Astrocyte (in vitro differentiated cells and primary cell): Measurements from ENCODE around the gene MAP4K4. TPM values are rescaled to one million over a fixed set of nuclear protein-coding genes. Genes with fewer than 3 reads are reported as not detected.

Experiments
- DNase-seq: peaks from one replicate; pipeline ENCODE4 v3.0.0-alpha.2; 2010; ENCODE audit warnings: low read depth
- FAIRE-seq: peaks from 2 replicates; lab custom pipeline; 2011; peaks lifted over from hg19 to GRCh38; lab: Jason Lieb, UNC
- H2AFZ ChIP-seq: 2 replicates; pipeline ENCODE4 v1.6.0; 2012; ENCODE audit warnings: low read depth, low read length, inconsistent platforms
- H3K27ac ChIP-seq: 2 replicates; pipeline ENCODE4 v1.5.1; 2011; ENCODE audit warnings: low read depth, low read length, inconsistent platforms
- H3K27me3 ChIP-seq: 2 replicates; pipeline ENCODE4 v1.6.0; 2011; ENCODE audit warnings: low read length, inconsistent platforms; ENCODE audit not compliant: insufficient read depth
- H3K36me3 ChIP-seq: 2 replicates; pipeline ENCODE4 v1.5.1; 2011; ENCODE audit warnings: low read length, inconsistent platforms; ENCODE audit not compliant: insufficient read depth
- H3K4me1 ChIP-seq: 2 replicates; pipeline ENCODE4 v1.5.1; 2011; ENCODE audit warnings: low read length, inconsistent platforms; ENCODE audit not compliant: insufficient read depth
- H3K4me2 ChIP-seq: 2 replicates; pipeline ENCODE4 v1.6.0; 2012; ENCODE audit warnings: low read length, inconsistent platforms
- H3K4me3 ChIP-seq: 2 replicates; pipeline ENCODE4 v1.5.1; 2011; ENCODE audit warnings: low read depth, mild to moderate bottlenecking, low read length, inconsistent platforms; ENCODE audit not compliant: insufficient read depth
- H3K79me2 ChIP-seq: 2 replicates; pipeline ENCODE4 v1.6.0; 2012; ENCODE audit warnings: mild to moderate bottlenecking, low read length, inconsistent platforms; ENCODE audit not compliant: insufficient read depth
- H3K9ac ChIP-seq: 2 replicates; pipeline ENCODE4 v1.6.0; 2012; ENCODE audit warnings: mild to moderate bottlenecking, low read length, inconsistent platforms
- H3K9me3 ChIP-seq: 2 replicates; pipeline ENCODE4 v1.5.1; 2012; ENCODE audit warnings: low read depth, mild to moderate bottlenecking, low read length, inconsistent platforms; ENCODE audit not compliant: insufficient read depth
- H4K20me1 ChIP-seq: 2 replicates; pipeline ENCODE4 v1.6.0; 2012; ENCODE audit warnings: low read length, inconsistent platforms; ENCODE audit not compliant: insufficient read depth
- H3K27ac Mint-ChIP-seq: one replicate; pipeline ENCODE4 v1.8.0; 2021; ENCODE audit warnings: mild to moderate bottlenecking, mixed read lengths; ENCODE audit not compliant: unreplicated experiment
- H3K27me3 Mint-ChIP-seq: one replicate; pipeline ENCODE4 v1.8.0; 2021; ENCODE audit warnings: low read depth, mixed read lengths; ENCODE audit not compliant: unreplicated experiment
- H3K36me3 Mint-ChIP-seq: one replicate; pipeline ENCODE4 v1.8.0; 2021; ENCODE audit warnings: low read depth, mixed read lengths; ENCODE audit not compliant: unreplicated experiment
- H3K4me1 Mint-ChIP-seq: one replicate; pipeline ENCODE4 v1.8.0; 2021; ENCODE audit warnings: low read depth, mixed read lengths; ENCODE audit not compliant: unreplicated experiment
- H3K4me3 Mint-ChIP-seq: one replicate; pipeline ENCODE4 v1.8.0; 2021; ENCODE audit warnings: mild to moderate bottlenecking, moderate library complexity, mixed read lengths; ENCODE audit not compliant: unreplicated experiment
- H3K9me3 Mint-ChIP-seq: one replicate; pipeline ENCODE4 v1.8.0; 2021; ENCODE audit warnings: mild to moderate bottlenecking, mixed read lengths; ENCODE audit not compliant: unreplicated experiment
- CTCF ChIP-seq: IDR thresholded peaks from 2 replicates; pipeline ENCODE4 v1.5.1; 2011; ENCODE audit warnings: low read depth, mild to moderate bottlenecking, inconsistent platforms, low read length, moderate library complexity; ENCODE audit not compliant: insufficient read depth
- EZH2 ChIP-seq: IDR thresholded peaks from 2 replicates; pipeline ENCODE4 v1.6.1; 2012; ENCODE audit warnings: mild to moderate bottlenecking, low read length, inconsistent platforms; ENCODE audit not compliant: insufficient read depth
- total RNA-seq: library from RNA; stranded (reverse); gene quantifications from 2 replicates; pipeline ENCODE4 v1.2.1, GENCODE V29; 2021

The MAP4K4 gene
- total RNA-seq, 1 donor from 2014 or later = 231 TPM

GRCh38 chr2:101841679-101842327 lies 144.3 kb downstream of the MAP4K4 start:
- H3K4me1 Mint-ChIP-seq = peaks cover 37% of the 10 kb centered on the region
- no peak overlapping the region for H3K27ac Mint-ChIP-seq
- Histone ChIP-seq H4K20me1 (peaks cover 86% of the 10 kb centered on the region), H3K4me3 (no peak overlapping the region), H3K4me2 (no peak overlapping the region), H3K36me3 (peaks cover 83% of the 10 kb centered on the region), H2AFZ (no peak overlapping the region), H3K27ac (no peak overlapping the region), H3K27me3 (no peaks in the 10 kb centered on the region), H3K9ac (no peak overlapping the region), H3K9me3 (no peaks in the 10 kb centered on the region), H3K79me2 (peaks cover 65% of the 10 kb centered on the region), H3K4me1 (peaks cover 30% of the 10 kb centered on the region)
- peaks cover 2% of the 10 kb centered on the region for H3K9me3 Mint-ChIP-seq
- FAIRE-seq (no peak), DNase-seq (no peak)
- TF ChIP-seq CTCF = no peak
- TF ChIP-seq EZH2 = no peak
- no peaks in the 10 kb centered on the region for H3K27me3 Mint-ChIP-seq
- H3K4me3 Mint-ChIP-seq = no peak overlapping the region
- peaks cover 28% of the 10 kb centered on the region for H3K36me3 Mint-ChIP-seq

GRCh38 chr2:101842471-101842870 lies 145.0 kb downstream of the MAP4K4 start:
- Mint-ChIP-seq H3K9me3 (peaks cover 2% of the 10 kb centered on the region), H3K27ac (no peak overlapping the region), H3K27me3 (no peaks in the 10 kb centered on the region), H3K36me3 (peaks cover 26% of the 10 kb centered on the region), H3K4me1 (peaks cover 33% of the 10 kb centered on the region), H3K4me3 (no peak overlapping the region)
- FAIRE-seq (no peak), DNase-seq (no peak)
- peak overlapping the region; percentile 8 for H3K4me2 ChIP-seq
- peaks cover 30% of the 10 kb centered on the region for H3K4me1 ChIP-seq
- no peak overlapping the region for H3K9ac ChIP-seq
- H3K4me3 ChIP-seq = no peak overlapping the region
- H4K20me1 ChIP-seq = peaks cover 83% of the 10 kb centered on the region
- H3K9me3 ChIP-seq = no peaks in the 10 kb centered on the region
- H3K27ac ChIP-seq = no peak overlapping the region
- no peak overlapping the region for H2AFZ ChIP-seq
- no peaks in the 10 kb centered on the region for H3K27me3 ChIP-seq
- peaks cover 80% of the 10 kb centered on the region for H3K36me3 ChIP-seq
- TF ChIP-seq CTCF (no peak), EZH2 (no peak)
- peaks cover 67% of the 10 kb centered on the region for H3K79me2 ChIP-seq

GRCh38 chr2:101843048-101843447 lies 145.5 kb downstream of the MAP4K4 start:
- Histone ChIP-seq H3K9ac (no peak overlapping the region), H3K36me3 (peaks cover 78% of the 10 kb centered on the region), H3K4me1 (peaks cover 30% of the 10 kb centered on the region), H3K9me3 (no peaks in the 10 kb centered on the region), H3K4me2 (peak overlapping the region; percentile 8), H3K27me3 (no peaks in the 10 kb centered on the region), H4K20me1 (peaks cover 81% of the 10 kb centered on the region), H2AFZ (no peak overlapping the region), H3K27ac (peak overlapping the region; percentile 38), H3K4me3 (no peak overlapping the region), H3K79me2 (peaks cover 66% of the 10 kb centered on the region)
- Mint-ChIP-seq H3K27me3 (no peaks in the 10 kb centered on the region), H3K36me3 (peaks cover 24% of the 10 kb centered on the region), H3K4me3 (peak overlapping the region; percentile 17), H3K4me1 (peaks cover 28% of the 10 kb centered on the region), H3K9me3 (peaks cover 2% of the 10 kb centered on the region), H3K27ac (peak overlapping the region; percentile 78)
- FAIRE-seq = no peak
- DNase-seq = no peak
- TF ChIP-seq CTCF = no peak
- no peak for TF ChIP-seq EZH2
